Measurements from ENCODE around the gene GJA9.
"Not testable (repeated sequence)": the region's sequence is repeated elsewhere in the genome, so short reads cannot be mapped to it uniquely, and the experiment has no call there.

GJA9 gene

DNA sequence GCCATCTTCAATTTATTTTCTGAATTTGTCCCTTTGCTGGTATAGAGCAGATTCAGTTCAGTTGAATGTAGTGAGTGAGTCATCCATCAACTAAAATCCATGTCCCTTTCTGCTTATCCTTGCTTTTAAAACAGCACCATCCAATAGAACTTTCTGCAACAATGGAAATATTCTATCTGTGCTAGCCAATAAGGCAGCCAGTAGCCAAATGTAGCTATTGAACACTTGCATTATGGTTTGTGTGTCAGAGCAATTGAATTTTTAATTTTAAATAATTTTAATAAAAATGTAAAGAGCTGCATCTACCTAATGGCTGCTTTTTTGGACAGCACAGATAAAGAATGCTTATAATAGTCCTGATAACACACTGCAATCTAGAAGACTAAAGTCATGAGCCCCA lies at the start of gene GJA9:
GJA9 (minus strand) TSS at position 101 of the 400 bp plus-strand sequence. CDS start 5,489 bp downstream, outside the sequence.
- in situ Hi-C loops (cut with MboI; ENCODE audit: low sequenced_read_pairs), result no loop called here

DNA sequence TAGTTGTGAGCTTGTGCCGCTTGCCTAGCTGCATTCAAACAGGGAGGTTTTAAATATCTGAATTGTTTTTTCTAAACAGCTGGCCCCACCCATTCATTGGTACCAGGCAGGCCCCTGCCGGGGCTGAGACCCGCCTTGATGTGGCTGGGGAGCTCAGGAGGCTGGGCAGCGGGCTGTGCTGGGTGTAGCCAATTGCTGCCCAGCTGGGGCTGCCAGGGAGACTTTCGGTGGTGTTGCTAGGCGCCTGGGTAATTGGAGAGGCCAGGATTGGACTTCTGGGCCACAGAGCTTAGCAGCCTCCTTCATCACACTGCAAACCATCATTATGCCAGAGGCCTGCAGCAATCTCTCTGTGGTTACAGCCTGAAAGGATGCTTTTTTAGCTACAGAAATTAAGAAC lies 48.1 kb upstream of the GJA9 start:
- in situ Hi-C loops (cut with MboI; ENCODE audit: low sequenced_read_pairs), result no loop called here

DNA sequence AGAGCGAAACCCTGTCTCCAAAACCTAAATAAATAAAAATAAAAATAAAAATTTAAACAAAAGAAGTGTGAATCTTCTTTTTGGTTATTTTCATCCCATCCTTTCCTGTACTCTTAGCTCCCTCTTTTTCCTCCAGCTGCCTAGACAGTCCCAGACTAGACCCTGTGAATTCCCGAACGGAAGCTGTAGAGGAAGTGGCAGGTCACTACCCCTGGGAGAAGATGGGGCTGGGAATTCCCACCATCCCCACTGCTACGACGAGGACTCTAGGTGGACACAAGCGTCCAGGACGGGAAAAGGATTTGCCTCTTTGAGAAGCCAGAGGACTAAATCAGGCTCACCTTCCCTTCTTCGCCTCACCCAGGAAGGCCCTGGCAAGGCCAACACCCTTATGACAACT lies 47.7 kb upstream of the GJA9 start:
- in situ Hi-C loops (cut with MboI; ENCODE audit: low sequenced_read_pairs), result no loop called here

DNA sequence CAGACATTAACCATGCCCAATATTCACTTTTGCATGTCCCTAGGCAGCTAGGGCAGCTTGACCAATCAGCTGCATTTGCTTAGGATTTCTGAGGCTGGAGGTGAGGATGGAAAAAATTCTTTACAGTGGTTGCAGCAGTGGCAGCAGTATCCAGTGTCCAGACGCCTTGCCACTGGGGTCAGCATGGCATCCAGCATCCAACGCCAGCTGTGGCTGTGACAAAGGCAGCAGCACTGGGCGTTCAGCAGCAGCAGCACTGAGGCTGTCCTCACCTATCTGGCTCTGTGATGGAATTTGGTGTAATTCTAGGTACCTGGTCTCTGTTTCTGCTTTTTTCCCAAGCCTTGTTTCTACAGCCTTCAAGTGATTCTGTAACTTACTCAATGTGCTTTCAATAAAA lies 44.7 kb upstream of the GJA9 start:
- in situ Hi-C loops (cut with MboI; ENCODE audit: low sequenced_read_pairs), result no loop called here

DNA sequence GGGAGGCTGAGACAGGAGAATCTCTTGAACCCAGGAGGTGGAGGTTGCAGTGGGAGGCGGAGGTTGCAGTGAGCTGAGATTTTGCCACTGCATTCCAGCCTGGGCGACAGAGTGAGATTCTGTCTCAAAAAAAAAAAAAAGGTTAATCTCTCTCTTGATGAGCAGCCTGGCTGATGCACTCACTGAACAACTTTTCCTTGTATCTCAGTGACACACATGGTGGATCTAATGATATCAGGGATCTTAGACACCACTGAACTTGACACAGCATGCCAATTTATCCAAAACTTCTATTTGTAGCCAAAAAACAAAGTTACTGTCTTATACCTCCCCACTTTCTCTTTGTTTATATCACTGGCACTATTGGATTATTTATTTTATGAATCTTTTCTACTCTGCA lies 44.0 kb upstream of the GJA9 start:
- in situ Hi-C loops (cut with MboI; ENCODE audit: low sequenced_read_pairs), result no loop called here

DNA sequence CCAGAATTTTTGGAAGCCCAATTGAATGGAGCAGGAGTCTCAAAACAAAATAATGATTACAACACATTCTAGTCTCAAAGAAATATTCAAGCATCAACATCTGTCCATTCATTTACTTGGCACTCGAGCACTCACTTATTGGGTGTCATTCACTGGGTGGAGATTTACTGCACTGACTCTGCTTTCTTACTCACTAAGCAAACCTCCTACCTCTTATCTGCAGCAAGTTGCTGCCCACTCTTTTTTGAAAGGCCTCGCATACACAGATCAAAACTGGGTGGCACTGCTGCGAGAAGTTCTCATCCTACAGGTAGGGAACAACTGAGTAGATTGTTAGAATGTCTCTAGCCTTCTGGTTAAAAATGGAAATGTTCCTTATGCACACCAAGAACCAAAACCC lies 42.2 kb upstream of the GJA9 start:
- in situ Hi-C loops (cut with MboI; ENCODE audit: low sequenced_read_pairs), result no loop called here

DNA sequence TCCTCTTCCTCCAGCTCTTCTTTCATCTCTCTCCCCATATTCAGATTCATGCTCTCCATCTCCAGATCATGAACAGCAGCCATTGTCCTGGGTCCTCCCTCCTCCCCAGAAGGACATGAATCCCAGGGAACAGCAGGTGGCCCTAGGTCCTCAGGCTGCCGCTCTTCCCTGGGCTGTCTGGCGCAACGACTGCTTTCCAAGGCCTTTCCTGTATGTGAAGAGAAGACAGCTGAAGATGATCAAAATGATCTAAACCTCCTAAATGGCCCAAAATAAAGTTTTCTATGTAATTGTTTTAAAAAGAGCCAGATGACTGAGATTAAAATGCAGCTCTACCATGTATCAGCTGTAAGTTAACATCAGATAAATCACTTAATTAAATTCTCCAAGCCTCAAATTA lies 37.7 kb upstream of the GJA9 start:
- in situ Hi-C loops (cut with MboI; ENCODE audit: low sequenced_read_pairs), result no loop called here

DNA sequence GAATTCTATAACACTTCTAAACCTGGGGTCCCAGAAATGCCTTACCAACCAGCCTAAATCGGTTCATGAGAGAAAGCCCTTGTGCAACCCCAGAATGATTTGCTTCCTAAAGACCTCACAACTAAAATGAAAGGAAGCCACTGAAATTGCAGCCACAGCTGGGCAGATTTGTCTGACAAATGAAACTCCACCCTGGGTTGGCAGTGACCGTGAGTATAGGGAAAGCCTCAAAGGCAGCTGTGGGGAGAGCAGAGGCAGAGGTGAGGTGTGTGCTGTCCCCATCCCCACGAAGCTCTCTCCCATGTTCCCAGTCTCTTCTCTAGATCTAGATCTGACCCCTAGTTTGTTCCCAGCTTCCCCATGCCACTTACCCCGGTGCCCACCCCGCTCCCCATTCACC lies 37.2 kb upstream of the GJA9 start:
- in situ Hi-C loops (cut with MboI; ENCODE audit: low sequenced_read_pairs), result no loop called here

DNA sequence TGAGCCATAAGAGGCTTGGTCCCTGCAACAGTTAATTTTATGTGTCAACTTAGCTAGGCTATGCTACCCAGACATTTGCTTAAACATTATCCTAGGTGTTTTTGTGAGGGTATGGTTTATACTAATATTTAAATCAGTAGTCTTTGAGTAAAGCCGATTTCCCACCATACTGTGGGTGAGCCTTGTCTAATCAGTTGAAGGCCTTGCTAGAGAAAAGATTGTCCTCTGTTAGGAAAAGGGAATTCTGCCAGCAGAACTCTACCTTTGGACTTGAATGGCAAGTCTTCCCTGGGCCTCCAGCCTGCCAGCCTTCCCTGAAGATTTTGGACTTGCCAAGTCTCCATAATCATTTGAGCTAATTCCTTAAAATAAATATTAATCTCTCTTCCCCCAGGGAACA lies 36.4 kb upstream of the GJA9 start:
- in situ Hi-C loops (cut with MboI; ENCODE audit: low sequenced_read_pairs), result no loop called here

DNA sequence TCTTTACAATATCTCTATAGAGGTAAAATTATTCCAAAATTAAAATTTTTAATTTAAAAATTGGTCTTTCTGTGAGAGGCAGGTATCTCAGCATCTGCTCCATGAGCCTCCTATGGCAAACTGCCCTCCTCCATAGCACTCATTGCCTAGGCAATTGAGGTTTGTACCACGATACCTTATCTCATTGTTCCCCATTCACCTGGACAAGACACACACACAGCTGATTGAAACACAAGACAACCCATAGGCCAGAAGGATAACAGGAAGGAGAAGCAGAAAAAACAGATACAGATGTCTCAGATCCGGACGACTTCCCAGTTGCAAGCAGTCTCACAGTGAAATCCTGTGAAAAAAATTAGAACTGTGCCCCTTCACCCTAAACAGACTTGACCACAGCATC lies 36.0 kb upstream of the GJA9 start:
- in situ Hi-C loops (cut with MboI; ENCODE audit: low sequenced_read_pairs), result no loop called here

DNA sequence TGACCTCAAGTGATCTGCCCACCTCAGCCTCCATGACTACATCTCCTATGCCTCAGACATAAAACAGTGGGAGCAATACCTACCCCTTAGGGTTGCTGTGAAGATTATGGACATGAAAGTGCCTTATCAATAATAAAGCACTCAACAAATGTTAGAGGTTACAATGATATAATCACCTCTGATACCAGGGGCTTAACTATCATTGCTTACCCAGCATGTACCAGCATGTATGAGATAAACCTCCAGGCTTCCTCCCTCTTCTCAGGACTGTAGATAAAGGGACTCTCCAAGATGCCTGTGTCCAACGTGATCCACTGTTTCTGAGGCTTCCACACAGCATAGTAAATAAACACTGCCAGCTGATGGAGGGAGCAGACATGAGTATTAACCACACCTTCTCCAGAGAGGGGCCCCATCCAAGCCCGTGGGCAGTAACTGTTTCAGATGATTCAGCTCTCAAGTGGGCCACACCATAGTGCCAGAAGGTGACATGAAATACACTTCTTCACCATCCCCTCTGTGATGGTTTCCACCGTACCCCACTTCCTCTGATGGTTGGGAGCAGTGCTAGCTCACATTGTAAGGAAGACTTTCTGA lies 34.1 kb upstream of the GJA9 start:
- in situ Hi-C loops (cut with MboI; ENCODE audit: low sequenced_read_pairs), result no loop called here

DNA sequence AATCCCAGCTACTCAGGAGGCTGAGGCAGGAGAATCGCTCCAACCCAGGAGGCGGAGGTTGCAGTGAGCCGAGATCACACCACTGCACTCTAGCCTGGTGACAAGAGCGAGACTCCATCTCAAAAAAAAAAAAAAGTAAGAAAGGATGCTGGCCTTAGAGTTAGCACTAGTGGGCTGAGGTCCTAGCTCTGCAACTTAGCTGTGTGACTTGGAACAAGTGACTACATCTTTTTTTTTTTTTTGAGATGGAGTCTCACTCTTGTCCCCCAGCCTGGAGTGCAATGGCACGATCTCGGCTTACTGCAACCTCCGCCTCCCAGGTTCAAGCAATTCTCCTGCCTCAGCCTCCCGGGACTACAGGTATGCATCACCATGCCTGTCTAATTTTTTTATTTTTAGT lies 33.5 kb upstream of the GJA9 start:
- in situ Hi-C loops (cut with MboI; ENCODE audit: low sequenced_read_pairs), result not testable (repeated sequence)

DNA sequence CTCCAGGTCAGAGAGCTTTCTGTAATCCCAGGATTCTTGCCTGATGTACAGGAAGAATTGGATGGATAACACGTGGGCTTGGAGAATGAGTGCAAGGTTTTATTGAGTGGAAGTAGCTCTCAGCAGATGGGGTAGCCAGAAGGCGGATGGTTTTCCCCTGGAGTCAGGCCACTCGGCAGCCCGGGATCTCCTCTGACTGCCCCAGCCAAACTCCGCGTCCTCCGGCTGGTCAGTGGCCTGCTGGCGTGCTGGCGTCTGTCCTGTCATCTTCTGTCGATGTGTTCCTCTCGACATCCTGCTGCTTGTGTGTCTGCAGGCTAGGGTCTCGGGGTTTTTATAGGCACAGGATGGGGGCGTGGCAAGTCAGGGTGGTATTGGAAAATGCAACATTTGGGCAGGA lies 27.4 kb upstream of the GJA9 start:
- in situ Hi-C loops (cut with MboI; ENCODE audit: low sequenced_read_pairs), result no loop called here

DNA sequence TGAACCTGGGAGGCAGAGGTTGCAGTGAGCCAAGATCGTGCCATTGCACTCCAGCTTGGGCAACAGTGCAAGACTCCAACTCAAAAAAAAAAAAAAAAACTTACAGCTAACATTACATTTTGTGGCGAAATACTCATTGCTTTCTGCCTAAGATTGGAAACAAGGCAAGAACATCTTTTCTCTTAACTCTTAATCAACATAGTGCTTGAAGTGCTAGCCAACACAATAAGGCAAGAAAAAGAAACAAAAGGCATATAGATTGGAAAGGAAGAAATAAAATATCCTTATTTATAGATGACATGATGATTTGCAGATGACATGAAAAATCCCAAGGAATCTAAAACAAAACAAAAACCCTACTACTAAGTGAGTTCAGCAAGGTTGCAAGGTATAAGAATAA lies 24.6 kb upstream of the GJA9 start:
- in situ Hi-C loops (cut with MboI; ENCODE audit: low sequenced_read_pairs), result no loop called here

DNA sequence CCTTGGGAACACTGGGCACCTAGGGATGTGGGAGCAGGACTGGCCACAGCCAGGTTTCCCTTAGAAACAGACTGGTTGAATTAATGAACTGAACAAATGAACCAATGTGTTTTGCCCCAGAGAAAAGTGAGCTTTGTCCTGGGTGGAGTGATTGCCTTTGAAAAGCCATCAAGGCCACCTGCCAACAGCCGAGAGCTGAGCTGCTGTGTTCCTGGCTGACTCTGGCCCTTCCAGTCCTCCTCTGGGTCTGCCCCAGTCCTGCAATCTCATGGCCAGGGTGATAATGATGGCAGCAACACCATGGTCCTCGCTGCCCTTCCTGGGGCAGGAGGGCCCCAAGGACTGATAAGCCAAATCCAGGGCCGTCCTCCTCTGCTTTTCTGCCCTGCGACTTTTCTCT lies 18.2 kb upstream of the GJA9 start:
- in situ Hi-C loops (cut with MboI; ENCODE audit: low sequenced_read_pairs), result no loop called here

DNA sequence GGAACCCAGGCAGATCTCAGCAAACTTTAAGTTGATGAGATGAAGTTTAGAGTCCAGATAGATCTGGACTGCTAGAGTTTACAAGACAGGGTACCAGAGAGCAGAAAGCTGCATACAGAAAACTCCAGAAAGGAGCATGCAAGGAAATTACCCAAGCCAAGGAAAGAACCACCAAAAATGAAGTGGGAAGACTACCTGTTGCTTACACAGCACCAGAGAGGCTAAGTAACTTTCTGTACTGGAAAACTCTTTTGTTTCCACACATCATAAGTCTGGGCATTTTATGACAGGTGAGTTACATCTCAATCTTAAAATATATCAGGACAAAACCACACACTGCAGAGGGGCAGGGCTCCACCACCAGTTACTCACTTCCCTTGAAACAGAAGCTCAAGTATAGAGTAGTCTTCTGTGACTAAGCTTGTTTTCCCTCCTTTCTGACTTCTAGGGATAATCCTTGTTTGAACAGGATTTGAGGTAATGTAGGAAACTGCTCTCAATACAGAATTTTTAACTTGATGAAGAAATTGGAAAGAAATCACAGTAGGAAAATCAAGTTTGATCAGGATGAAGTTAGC lies 17.4 kb upstream of the GJA9 start:
- in situ Hi-C loops (cut with MboI; ENCODE audit: low sequenced_read_pairs), result no loop called here

DNA sequence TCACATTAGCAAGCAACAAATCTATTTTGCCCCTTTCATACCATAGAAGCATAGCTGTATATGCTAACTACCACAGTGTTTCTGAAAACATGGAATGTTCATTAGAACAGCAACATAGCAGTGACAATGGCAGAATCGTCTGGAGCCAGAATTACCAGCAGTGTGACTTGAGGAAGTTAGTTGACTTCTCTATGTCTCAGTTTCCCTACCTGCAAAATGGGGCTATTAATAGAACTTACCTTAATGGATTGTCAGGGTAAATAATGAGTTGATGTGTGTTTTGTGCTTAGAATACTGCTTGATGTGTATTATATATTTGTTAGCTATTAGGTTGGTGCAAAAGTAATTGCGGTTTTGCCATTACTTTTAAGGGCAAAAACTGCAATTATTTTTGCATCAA lies 14.8 kb upstream of the GJA9 start:
- in situ Hi-C loops (cut with MboI; ENCODE audit: low sequenced_read_pairs), result no loop called here

DNA sequence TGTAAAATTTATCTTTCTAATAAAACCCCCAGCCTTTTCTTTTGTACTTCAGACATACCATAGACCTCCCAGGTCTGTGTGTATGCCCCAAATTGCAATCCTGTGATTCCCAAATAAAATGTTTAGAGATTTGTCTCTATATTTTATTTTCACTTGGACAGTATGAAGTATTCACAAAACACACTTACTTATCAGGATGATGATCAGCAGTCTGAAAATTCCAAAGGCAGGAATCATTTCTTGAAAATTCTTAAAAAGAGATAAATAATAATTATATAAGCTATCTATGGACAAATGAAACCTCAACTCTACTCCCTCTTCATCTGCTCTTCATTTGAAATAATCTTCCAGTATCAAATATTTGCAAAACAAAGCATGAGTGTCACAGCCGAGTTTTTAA lies 11.6 kb upstream of the GJA9 start:
- in situ Hi-C loops (cut with MboI; ENCODE audit: low sequenced_read_pairs), result no loop called here

DNA sequence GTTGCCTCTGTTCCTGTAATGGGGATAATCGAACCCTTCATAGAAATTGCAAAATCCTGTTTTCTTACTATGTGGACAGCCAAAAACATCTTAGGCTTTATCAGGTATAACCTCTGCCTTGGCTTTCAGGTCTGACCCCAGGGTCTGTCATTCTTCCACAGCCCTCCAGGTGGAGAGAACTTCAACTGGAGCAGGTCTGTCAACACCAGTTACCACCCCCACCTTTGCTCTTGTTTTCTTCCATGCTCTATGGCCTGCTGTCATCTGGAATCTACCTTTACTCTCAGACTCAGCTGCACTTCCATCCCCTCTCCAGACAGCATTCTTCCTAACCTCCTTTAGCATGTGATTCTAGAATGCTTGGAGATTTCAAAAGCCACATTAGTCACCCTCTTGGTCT lies 10.4 kb upstream of the GJA9 start:
- in situ Hi-C loops (cut with MboI; ENCODE audit: low sequenced_read_pairs), result no loop called here

DNA sequence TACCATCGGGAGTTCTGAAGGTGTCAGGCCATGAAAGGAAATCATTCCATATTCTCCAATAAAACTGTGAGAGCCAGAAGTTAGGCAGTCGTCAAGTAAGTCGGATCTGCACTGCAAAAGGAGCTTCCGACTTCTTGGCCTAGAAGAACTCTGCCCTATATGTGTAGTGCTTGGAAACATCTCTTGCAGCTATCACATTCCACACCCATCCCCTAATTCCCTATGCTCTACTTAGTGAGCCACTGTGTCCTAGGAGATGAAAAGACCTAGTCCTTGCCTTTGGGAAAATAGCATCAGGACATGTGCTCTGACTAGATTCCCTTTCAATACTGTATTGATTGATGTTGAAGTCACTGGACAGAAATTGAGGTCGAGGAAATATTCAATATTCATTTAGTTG lies 8.2 kb upstream of the GJA9 start:
- in situ Hi-C loops (cut with MboI; ENCODE audit: low sequenced_read_pairs), result no loop called here

DNA sequence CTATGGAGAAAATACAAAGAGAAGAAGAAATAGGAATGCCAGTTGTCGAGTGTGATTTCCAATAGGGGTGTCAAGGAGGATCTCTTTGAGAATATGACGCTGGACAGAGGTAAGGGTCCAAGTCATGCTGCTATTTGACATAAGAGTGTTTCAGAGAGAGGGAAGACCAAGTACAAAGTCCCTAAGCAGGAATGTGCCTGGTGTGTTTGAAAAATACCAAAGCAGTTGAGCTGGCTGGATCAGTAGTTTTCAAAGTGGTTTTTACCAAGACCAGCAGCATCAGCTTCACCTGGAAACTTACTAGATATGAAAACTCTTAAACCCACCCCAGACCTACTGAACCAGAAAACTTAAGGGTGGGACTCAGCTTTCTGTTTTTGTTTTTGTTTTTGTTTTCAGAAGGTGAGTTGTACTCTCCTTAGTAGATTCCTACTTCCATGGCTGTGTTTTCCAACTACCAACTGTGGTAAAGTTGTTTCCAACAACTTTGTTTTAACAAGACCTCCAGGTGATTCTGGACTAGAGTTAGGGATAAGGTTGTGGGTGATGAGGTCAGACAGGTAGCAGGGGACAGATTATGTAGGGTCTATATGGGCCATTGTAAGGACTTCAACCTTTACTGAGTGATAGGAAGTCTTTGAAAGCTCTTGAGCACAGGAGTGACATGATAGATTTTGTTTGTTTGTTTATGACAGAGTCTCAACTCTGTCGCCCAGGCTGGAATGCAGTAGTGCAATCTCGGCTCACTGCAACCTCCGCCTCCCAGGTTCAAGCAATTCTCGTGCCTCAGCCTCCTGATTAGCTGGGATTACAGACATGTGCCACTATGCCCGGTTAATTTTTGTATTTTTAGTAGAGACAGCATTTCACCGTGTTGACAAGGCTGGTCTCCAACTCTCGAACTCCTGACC lies 7.3 kb upstream of the GJA9 start:
- in situ Hi-C loops (cut with MboI; ENCODE audit: low sequenced_read_pairs), result no loop called here

DNA sequence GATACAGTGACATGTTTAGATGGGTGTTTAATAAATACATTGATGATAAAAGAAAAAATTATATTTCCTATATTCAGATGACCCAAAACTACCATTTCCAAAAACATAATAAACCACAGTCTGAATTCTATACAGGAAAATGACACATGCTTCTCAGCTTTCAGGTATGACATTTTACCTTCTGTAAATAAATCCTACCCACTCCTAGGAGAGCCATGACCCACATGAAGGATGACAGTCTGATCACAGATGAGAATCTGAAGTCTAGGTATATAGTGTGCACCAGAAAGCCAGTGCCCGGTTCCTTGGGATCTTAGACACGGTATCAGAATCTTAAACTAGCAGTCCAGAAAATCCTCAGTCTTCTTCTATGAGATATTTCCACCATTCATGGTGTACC lies 3.7 kb upstream of the GJA9 start:
- in situ Hi-C loops (cut with MboI; ENCODE audit: low sequenced_read_pairs), result no loop called here

Measured in hTERT RPE-1 (cell line).